IPS-20b (cell line): ENCODE measurements around the gene CALN1.

Source experiments
- H3K27ac ChIP-seq: one replicate; pipeline ENCODE4 v1.5.1; 2013; ENCODE audit warnings: low read length
- H3K27me3 ChIP-seq: 2 replicates; pipeline ENCODE4 v1.6.1; 2013; ENCODE audit warnings: mild to moderate bottlenecking, low read length, inconsistent platforms; ENCODE audit not compliant: insufficient read depth
- H3K36me3 ChIP-seq: 2 replicates; pipeline ENCODE4 v1.6.1; 2013; ENCODE audit warnings: low read depth, mild to moderate bottlenecking, inconsistent platforms, low read length, moderate library complexity; ENCODE audit not compliant: insufficient read depth
- H3K4me1 ChIP-seq: 2 replicates; pipeline ENCODE4 v1.6.1; 2013; ENCODE audit warnings: mild to moderate bottlenecking, control low read depth, inconsistent platforms, low read length, moderate library complexity; ENCODE audit not compliant: insufficient read depth
- H3K4me3 ChIP-seq: 2 replicates; pipeline ENCODE4 v1.5.1; 2013; ENCODE audit warnings: mild to moderate bottlenecking, low read length, inconsistent platforms
- H3K9ac ChIP-seq: 2 replicates; pipeline ENCODE4 v1.6.1; 2013; ENCODE audit warnings: low read depth, mild to moderate bottlenecking, inconsistent platforms, low read length, moderate library complexity
- H3K9me3 ChIP-seq: 2 replicates; pipeline ENCODE4 v1.6.1; 2013; ENCODE audit warnings: mild to moderate bottlenecking, low read depth, low read length, inconsistent platforms; ENCODE audit not compliant: insufficient read depth

The CALN1 gene

GRCh38 chr7:72286519-72286918, 125.6 kb downstream of the CALN1 start:
- H3K9me3 ChIP-seq, result no peaks in the 10 kb centered on the region
- H3K36me3 ChIP-seq, result no peaks in the 10 kb centered on the region
- H3K27ac ChIP-seq, result no peak overlapping the region
- H3K27me3 ChIP-seq, result no peaks in the 10 kb centered on the region
- H3K4me1 ChIP-seq, result no peaks in the 10 kb centered on the region
- H3K4me3 ChIP-seq, result no peak overlapping the region
- no peak overlapping the region for H3K9ac ChIP-seq

- Histone ChIP-seq H3K9ac (no peak overlapping the region), H3K27me3 (no peaks in the 10 kb centered on the region), H3K27ac (no peak overlapping the region), H3K9me3 (no peaks in the 10 kb centered on the region), H3K4me1 (peaks cover 3% of the 10 kb centered on the region; the same call in 1 of the 2 replicates), H3K36me3 (no peaks in the 10 kb centered on the region), H3K4me3 (no peak overlapping the region)
These were observed 128.8 kb downstream of the CALN1 start for GRCh38 chr7:72283309-72283708.

GRCh38 chr7:72281308-72281707, 130.8 kb downstream of the CALN1 start:
- Histone ChIP-seq H3K4me3 (no peak overlapping the region), H3K9me3 (no peaks in the 10 kb centered on the region), H3K27me3 (no peaks in the 10 kb centered on the region), H3K27ac (no peak overlapping the region), H3K36me3 (peaks cover 5% of the 10 kb centered on the region; the same call in 1 of the 2 replicates), H3K4me1 (peaks cover 3% of the 10 kb centered on the region; the same call in 1 of the 2 replicates), H3K9ac (no peak overlapping the region)

- peaks cover 5% of the 10 kb centered on the region; the same call in 1 of the 2 replicates for H3K36me3 ChIP-seq
- peaks cover 3% of the 10 kb centered on the region; the same call in 1 of the 2 replicates for H3K4me1 ChIP-seq
- H3K27me3 ChIP-seq, result no peaks in the 10 kb centered on the region
- no peaks in the 10 kb centered on the region for H3K9me3 ChIP-seq
- H3K9ac ChIP-seq, result no peak overlapping the region
- H3K27ac ChIP-seq, result no peak overlapping the region
- H3K4me3 ChIP-seq, result no peak overlapping the region
These were observed 132.9 kb downstream of the CALN1 start for GRCh38 chr7:72279203-72279602.

GRCh38 chr7:72278550-72278949, 133.6 kb downstream of the CALN1 start:
- peaks cover 3% of the 10 kb centered on the region; the same call in 1 of the 2 replicates for H3K4me1 ChIP-seq
- no peak overlapping the region for H3K9ac ChIP-seq
- no peaks in the 10 kb centered on the region for H3K27me3 ChIP-seq
- no peaks in the 10 kb centered on the region for H3K9me3 ChIP-seq
- H3K27ac ChIP-seq, result no peak overlapping the region
- H3K36me3 ChIP-seq, result peaks cover 5% of the 10 kb centered on the region; the same call in 1 of the 2 replicates
- no peak overlapping the region for H3K4me3 ChIP-seq

GRCh38 chr7:72275382-72276070, 136.6 kb downstream of the CALN1 start:
- Histone ChIP-seq H3K4me1 (peaks cover 3% of the 10 kb centered on the region; the same call in 1 of the 2 replicates), H3K9ac (no peak overlapping the region), H3K4me3 (no peak overlapping the region), H3K27me3 (no peaks in the 10 kb centered on the region), H3K27ac (no peak overlapping the region), H3K9me3 (no peaks in the 10 kb centered on the region), H3K36me3 (peaks cover 5% of the 10 kb centered on the region; the same call in 1 of the 2 replicates)

- no peak overlapping the region for H3K4me3 ChIP-seq
- H3K9ac ChIP-seq, result no peak overlapping the region
- H3K27me3 ChIP-seq, result no peaks in the 10 kb centered on the region
- no peak overlapping the region for H3K27ac ChIP-seq
- peaks cover 7% of the 10 kb centered on the region; the same call in 1 of the 2 replicates for H3K4me1 ChIP-seq
- H3K9me3 ChIP-seq, result no peaks in the 10 kb centered on the region
- peaks cover 5% of the 10 kb centered on the region; the same call in 1 of the 2 replicates for H3K36me3 ChIP-seq
These were observed 139.7 kb downstream of the CALN1 start for GRCh38 chr7:72272479-72272878.

GRCh38 chr7:72268796-72269195, 143.3 kb downstream of the CALN1 start:
- Histone ChIP-seq H3K4me3 (no peak overlapping the region), H3K27ac (no peak overlapping the region), H3K9me3 (no peaks in the 10 kb centered on the region), H3K4me1 (peaks cover 31% of the 10 kb centered on the region), H3K36me3 (no peaks in the 10 kb centered on the region), H3K27me3 (no peaks in the 10 kb centered on the region), H3K9ac (no peak overlapping the region)

- Histone ChIP-seq H3K4me3 (no peak overlapping the region), H3K27ac (no peak overlapping the region), H3K9me3 (no peaks in the 10 kb centered on the region), H3K4me1 (peaks cover 31% of the 10 kb centered on the region), H3K27me3 (no peaks in the 10 kb centered on the region), H3K9ac (no peak overlapping the region), H3K36me3 (no peaks in the 10 kb centered on the region)
These were observed 144.0 kb downstream of the CALN1 start for GRCh38 chr7:72268090-72268489.

GRCh38 chr7:72267291-72267800, 144.8 kb downstream of the CALN1 start:
- peak overlapping the region; percentile 4; the same call in 1 of the 2 replicates for H3K9ac ChIP-seq
- no peak overlapping the region; the same call in 1 of the 2 replicates for H3K4me3 ChIP-seq
- no peaks in the 10 kb centered on the region for H3K9me3 ChIP-seq
- H3K27ac ChIP-seq, result no peak overlapping the region
- no peaks in the 10 kb centered on the region for H3K36me3 ChIP-seq
- peaks cover 31% of the 10 kb centered on the region for H3K4me1 ChIP-seq
- H3K27me3 ChIP-seq, result no peaks in the 10 kb centered on the region

GRCh38 chr7:72266771-72267170, 145.4 kb downstream of the CALN1 start:
- no peak overlapping the region for H3K27ac ChIP-seq
- peaks cover 31% of the 10 kb centered on the region for H3K4me1 ChIP-seq
- H3K9me3 ChIP-seq, result no peaks in the 10 kb centered on the region
- H3K27me3 ChIP-seq, result no peaks in the 10 kb centered on the region
- H3K4me3 ChIP-seq, result no peak overlapping the region; the same call in 1 of the 2 replicates
- peak overlapping the region; percentile 4; the same call in 1 of the 2 replicates for H3K9ac ChIP-seq
- no peaks in the 10 kb centered on the region for H3K36me3 ChIP-seq
